NOMO-1 (cell line): ENCODE measurements around the gene ZNF628.
"Not testable (repeated sequence)": the region's sequence is repeated elsewhere in the genome, so short reads cannot be mapped to it uniquely, and the experiment has no call there.

ENCODE experiments used
- DNase-seq, 2 experiments: peaks; one replicate each; lab custom pipeline; 2025; ENCODE audit not compliant: unreplicated experiment in 2 of 2; lab: John Stamatoyannopoulos, UW

Gene ZNF628

GRCh38 chr19:55476100-55476775, at the start of gene ZNF628:
TSS of gene ZNF628 (plus strand) at chr19:55476617. CDS start at chr19:55479911, 3,294 bp downstream.
- peak; percentile 90 to 98 for DNase-seq

- DNase-seq, result no peak
Measured at GRCh38 chr19:55431183-55431582, 45.2 kb upstream of the ZNF628 start.

- no peak for DNase-seq
Measured at GRCh38 chr19:55432241-55432959, 44.0 kb upstream of the ZNF628 start.

GRCh38 chr19:55433292-55433691, 43.1 kb upstream of the ZNF628 start:
- no peak for DNase-seq

- DNase-seq, result no peak
Measured at GRCh38 chr19:55434356-55434919, 42.0 kb upstream of the ZNF628 start.

- no peak for DNase-seq
Measured at GRCh38 chr19:55435020-55435419, 41.4 kb upstream of the ZNF628 start.

- no peak for DNase-seq
Measured at GRCh38 chr19:55436847-55437246, 39.6 kb upstream of the ZNF628 start.

GRCh38 chr19:55437410-55437809, 39.0 kb upstream of the ZNF628 start:
- DNase-seq, result peak in 1 of 2 experiments; percentile 34

GRCh38 chr19:55439052-55439451, 37.4 kb upstream of the ZNF628 start:
- no peak for DNase-seq

- DNase-seq, result peak; percentile 48 to 52
Measured at GRCh38 chr19:55440411-55441105, 35.9 kb upstream of the ZNF628 start.

- peak; percentile 76 to 89 for DNase-seq
Measured at GRCh38 chr19:55441319-55441691, 35.1 kb upstream of the ZNF628 start.

GRCh38 chr19:55441692-55442321, 34.6 kb upstream of the ZNF628 start:
- DNase-seq, result no peak

- no peak for DNase-seq
Measured at GRCh38 chr19:55442372-55442961, 34.0 kb upstream of the ZNF628 start.

- no peak for DNase-seq
Measured at GRCh38 chr19:55443045-55443823, 33.2 kb upstream of the ZNF628 start, which contains the start of gene SHISA7. TSS of gene SHISA7 (minus strand) at chr19:55443300. CDS start at chr19:55442863, 437 bp downstream.

GRCh38 chr19:55443824-55444480, 32.5 kb upstream of the ZNF628 start:
- DNase-seq, result no peak

- DNase-seq, result no peak
Measured at GRCh38 chr19:55444646-55445045, 31.8 kb upstream of the ZNF628 start.

GRCh38 chr19:55446060-55446459, 30.4 kb upstream of the ZNF628 start:
- DNase-seq, result peak in 1 of 2 experiments; percentile 34

GRCh38 chr19:55447421-55448174, 28.8 kb upstream of the ZNF628 start:
- DNase-seq, result peak in 1 of 2 experiments; percentile 38

- DNase-seq, result not testable (repeated sequence)
Measured at GRCh38 chr19:55448175-55448490, 28.3 kb upstream of the ZNF628 start.
